Measurements from ENCODE around the gene CLSTN3.
A peak's percentile ranks its signal among the peaks of the same experiment; 100 is the strongest.

The CLSTN3 gene

GRCh38 chr12:7090222-7090998 is 39.8 kb upstream of the CLSTN3 start:
- Histone ChIP-seq H3K9ac (no peak overlapping the region), H3K27me3 (ENCODE audit: insufficient read depth, low read depth) (no peaks in the 10 kb centered on the region), H3K79me2 (ENCODE audit: insufficient read depth, low read depth) (no peaks in the 10 kb centered on the region), H2AFZ (ENCODE audit: low read depth) (no peak overlapping the region), H3K4me1 (ENCODE audit: low read depth, poor library complexity, severe bottlenecking) (peaks cover 8% of the 10 kb centered on the region), H3K4me2 (no peak overlapping the region), H3K4me3 (IDR thresholded peaks at IDR 0.05; ENCODE audit: insufficient read depth, low read depth, low read length) (no peak overlapping the region), H4K20me1 (ENCODE audit: insufficient read depth) (no peaks in the 10 kb centered on the region), H3K27ac (no peak overlapping the region), H3K36me3 (ENCODE audit: insufficient read depth) (no peaks in the 10 kb centered on the region)
- no peak for TF ChIP-seq CTCF (conservative IDR thresholded peaks at IDR 0.05; ENCODE audit: low read depth, low read length)

- no peaks in the 10 kb centered on the region for H3K27me3 ChIP-seq (ENCODE audit: insufficient read depth, low read depth)
- no peaks in the 10 kb centered on the region for H3K36me3 ChIP-seq (ENCODE audit: insufficient read depth)
- no peak overlapping the region for H3K4me2 ChIP-seq
- no peak overlapping the region for H3K4me3 ChIP-seq (IDR thresholded peaks at IDR 0.05; ENCODE audit: insufficient read depth, low read depth, low read length)
- H4K20me1 ChIP-seq (ENCODE audit: insufficient read depth), result no peaks in the 10 kb centered on the region
- H3K9ac ChIP-seq, result no peak overlapping the region
- TF ChIP-seq CTCF (conservative IDR thresholded peaks at IDR 0.05; ENCODE audit: low read depth, low read length), result no peak
- H3K4me1 ChIP-seq (ENCODE audit: low read depth, poor library complexity, severe bottlenecking), result peaks cover 8% of the 10 kb centered on the region
- no peak overlapping the region for H3K27ac ChIP-seq
- no peak overlapping the region for H2AFZ ChIP-seq (ENCODE audit: low read depth)
- H3K79me2 ChIP-seq (ENCODE audit: insufficient read depth, low read depth), result no peaks in the 10 kb centered on the region
These were observed 39.0 kb upstream of the CLSTN3 start for GRCh38 chr12:7091171-7091570.

GRCh38 chr12:7091660-7092228 is 38.4 kb upstream of the CLSTN3 start:
- H3K4me3 ChIP-seq (IDR thresholded peaks at IDR 0.05; ENCODE audit: insufficient read depth, low read depth, low read length), result no peak overlapping the region
- H3K9ac ChIP-seq, result peak overlapping the region; percentile 54; the same call in 1 of the 2 replicates
- H3K36me3 ChIP-seq (ENCODE audit: insufficient read depth), result no peaks in the 10 kb centered on the region
- no peaks in the 10 kb centered on the region for H4K20me1 ChIP-seq (ENCODE audit: insufficient read depth)
- peak overlapping the region; percentile 97; the same call in 1 of the 2 replicates for H2AFZ ChIP-seq (ENCODE audit: low read depth)
- H3K4me1 ChIP-seq (ENCODE audit: low read depth, poor library complexity, severe bottlenecking), result peaks cover 8% of the 10 kb centered on the region
- no peaks in the 10 kb centered on the region for H3K79me2 ChIP-seq (ENCODE audit: insufficient read depth, low read depth)
- H3K4me2 ChIP-seq, result peak overlapping the region; percentile 77
- no peak for TF ChIP-seq CTCF (conservative IDR thresholded peaks at IDR 0.05; ENCODE audit: low read depth, low read length)
- H3K27me3 ChIP-seq (ENCODE audit: insufficient read depth, low read depth), result no peaks in the 10 kb centered on the region
- H3K27ac ChIP-seq, result no peak overlapping the region

GRCh38 chr12:7092229-7092985 is 37.8 kb upstream of the CLSTN3 start, which contains the start of gene C1R:
C1R (minus strand) TSS chr12:7092445; CDS start chr12:7092388, 57 bp downstream.
- H3K4me1 ChIP-seq (ENCODE audit: low read depth, poor library complexity, severe bottlenecking), result peaks cover 8% of the 10 kb centered on the region
- no peaks in the 10 kb centered on the region for H3K27me3 ChIP-seq (ENCODE audit: insufficient read depth, low read depth)
- peak; percentile 87 for TF ChIP-seq CTCF (conservative IDR thresholded peaks at IDR 0.05; ENCODE audit: low read depth, low read length)
- peak within 1 kb of the TSS; percentile 54; the same call in 1 of the 2 replicates for H3K9ac ChIP-seq
- no peak within 1 kb of the TSS for H3K27ac ChIP-seq
- no peaks in the 10 kb centered on the region for H3K79me2 ChIP-seq (ENCODE audit: insufficient read depth, low read depth)
- no peaks in the 10 kb centered on the region for H3K36me3 ChIP-seq (ENCODE audit: insufficient read depth)
- peak within 1 kb of the TSS; percentile 97 for H2AFZ ChIP-seq (ENCODE audit: low read depth)
- H3K4me3 ChIP-seq (IDR thresholded peaks at IDR 0.05; ENCODE audit: insufficient read depth, low read depth, low read length), result no peak within 1 kb of the TSS
- H4K20me1 ChIP-seq (ENCODE audit: insufficient read depth), result no peaks in the 10 kb centered on the region
- peak within 1 kb of the TSS; percentile 77 for H3K4me2 ChIP-seq

All from KMS-11 (cell line).